SU-DHL-6 (cell line): ENCODE results near the gene FDX2.

Experiments used
- EZH2phosphoT487 ChIP-seq: fragments of 200-600 bp; sonication (generic), shearing (Covaris generic); conservative IDR thresholded peaks from 2 replicates; pipeline ENCODE4 v1.6.1; 2018; ENCODE audit warnings: mild to moderate bottlenecking, antibody characterized with exemption, low read length, moderate library complexity, mixed read lengths
- TF ChIP-seq, protein P1 (sequence below): fragments of 200-600 bp; sonication (generic); IDR thresholded peaks from one replicate; pipeline ENCODE4 v1.5.1; 2017; ENCODE audit warnings: antibody characterized with exemption, mild to moderate bottlenecking, low read length, moderate library complexity; ENCODE audit not compliant: insufficient read depth, poor library complexity, severe bottlenecking

DNA sequence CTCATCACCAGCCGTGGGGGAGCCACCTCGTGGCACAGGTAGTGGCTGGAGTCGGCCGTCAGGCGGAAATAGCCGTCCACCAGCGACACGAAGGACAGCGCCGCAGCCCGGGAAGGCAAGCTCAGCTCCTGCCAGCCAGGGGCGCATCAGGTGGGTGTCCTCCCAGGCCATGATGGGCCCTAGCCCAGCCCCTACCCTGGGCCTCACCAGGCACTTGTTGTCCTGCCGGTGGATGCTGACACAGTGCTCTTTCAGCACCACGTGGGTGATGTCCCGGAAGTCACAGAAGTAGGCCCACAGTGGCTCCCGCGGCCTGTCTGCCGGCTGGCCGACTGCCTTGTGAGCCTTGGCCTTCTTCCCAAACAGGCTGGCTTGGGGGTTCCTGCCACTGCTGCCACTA is 48.8 kb upstream of the FDX2 start:
- TF ChIP-seq, protein P1, sequence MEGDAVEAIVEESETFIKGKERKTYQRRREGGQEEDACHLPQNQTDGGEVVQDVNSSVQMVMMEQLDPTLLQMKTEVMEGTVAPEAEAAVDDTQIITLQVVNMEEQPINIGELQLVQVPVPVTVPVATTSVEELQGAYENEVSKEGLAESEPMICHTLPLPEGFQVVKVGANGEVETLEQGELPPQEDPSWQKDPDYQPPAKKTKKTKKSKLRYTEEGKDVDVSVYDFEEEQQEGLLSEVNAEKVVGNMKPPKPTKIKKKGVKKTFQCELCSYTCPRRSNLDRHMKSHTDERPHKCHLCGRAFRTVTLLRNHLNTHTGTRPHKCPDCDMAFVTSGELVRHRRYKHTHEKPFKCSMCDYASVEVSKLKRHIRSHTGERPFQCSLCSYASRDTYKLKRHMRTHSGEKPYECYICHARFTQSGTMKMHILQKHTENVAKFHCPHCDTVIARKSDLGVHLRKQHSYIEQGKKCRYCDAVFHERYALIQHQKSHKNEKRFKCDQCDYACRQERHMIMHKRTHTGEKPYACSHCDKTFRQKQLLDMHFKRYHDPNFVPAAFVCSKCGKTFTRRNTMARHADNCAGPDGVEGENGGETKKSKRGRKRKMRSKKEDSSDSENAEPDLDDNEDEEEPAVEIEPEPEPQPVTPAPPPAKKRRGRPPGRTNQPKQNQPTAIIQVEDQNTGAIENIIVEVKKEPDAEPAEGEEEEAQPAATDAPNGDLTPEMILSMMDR = no peak
- TF ChIP-seq EZH2phosphoT487 = no peak
